Ramos (cell line): Measurements from ENCODE around the gene MGA.
"Not testable (repeated sequence)": the region's sequence is repeated elsewhere in the genome, so short reads cannot be mapped to it uniquely, and the experiment has no call there.

Experiments
- in situ Hi-C: fragments of 300-500 bp; cut with MboI; formaldehyde crosslinking; loops from one replicate; pipeline ENCODE4 v1.14.3; 2022; ENCODE audit warnings: low sequenced_read_pairs; ENCODE audit not compliant: unreplicated experiment

MGA gene

GRCh38 chr15:41698779-41699178 lies 38.6 kb downstream of the MGA start:
- in situ Hi-C loops = no loop called here

GRCh38 chr15:41703120-41703519 lies 42.9 kb downstream of the MGA start:
- in situ Hi-C loops = no loop called here

- in situ Hi-C loops = no loop called here
Observed at GRCh38 chr15:41713047-41713446, 52.8 kb downstream of the MGA start.

- in situ Hi-C loops = no loop called here
Observed at GRCh38 chr15:41714291-41714690, 54.1 kb downstream of the MGA start.

- in situ Hi-C loops = no loop called here
Observed at GRCh38 chr15:41716864-41717263, 56.7 kb downstream of the MGA start.

GRCh38 chr15:41727143-41727542 lies 66.9 kb downstream of the MGA start:
- in situ Hi-C loops = no loop called here

GRCh38 chr15:41728061-41728460 lies 67.9 kb downstream of the MGA start:
- in situ Hi-C loops = not testable (repeated sequence)

- in situ Hi-C loops = no loop called here
Observed at GRCh38 chr15:41730543-41730942, 70.3 kb downstream of the MGA start.

- in situ Hi-C loops = no loop called here
Observed at GRCh38 chr15:41732483-41732882, 72.3 kb downstream of the MGA start.

- in situ Hi-C loops = no loop called here
Observed at GRCh38 chr15:41734079-41734478, 73.9 kb downstream of the MGA start.

- in situ Hi-C loops = no loop called here
Observed at GRCh38 chr15:41735046-41735445, 74.8 kb downstream of the MGA start.

GRCh38 chr15:41735492-41735891 lies 75.3 kb downstream of the MGA start:
- in situ Hi-C loops = not testable (repeated sequence)

- in situ Hi-C loops = no loop called here
Observed at GRCh38 chr15:41746802-41747201, 86.6 kb downstream of the MGA start.

GRCh38 chr15:41756198-41756597 lies 96.0 kb downstream of the MGA start:
- in situ Hi-C loops = no loop called here

GRCh38 chr15:41772720-41773331 lies 112.6 kb downstream of the MGA start:
- in situ Hi-C loops = no loop called here

GRCh38 chr15:41773332-41773728 lies 113.1 kb downstream of the MGA start:
- in situ Hi-C loops = no loop called here

GRCh38 chr15:41773729-41774061 lies 113.5 kb downstream of the MGA start:
- in situ Hi-C loops = no loop called here

- in situ Hi-C loops = no loop called here
Observed at GRCh38 chr15:41774062-41774881, 114.1 kb downstream of the MGA start, which contains the start of gene MAPKBP1. Gene MAPKBP1 (plus strand): TSS chr15:41774484. CDS start chr15:41775276, 792 bp downstream.

- in situ Hi-C loops = no loop called here
Observed at GRCh38 chr15:41774882-41775417, 114.7 kb downstream of the MGA start.

GRCh38 chr15:41775651-41776050 lies 115.4 kb downstream of the MGA start:
- in situ Hi-C loops = no loop called here

GRCh38 chr15:41777421-41777973 lies 117.3 kb downstream of the MGA start:
- in situ Hi-C loops = no loop called here
